DOHH2 (cell line): ENCODE data around the gene MAML2.

Experiments used
- H3F3A ChIP-seq: fragments of 200-600 bp; sonication (generic), shearing (Covaris generic); 2 replicates; pipeline ENCODE4 v1.6.0; 2016; ENCODE audit warnings: antibody characterized with exemption, mild to moderate bottlenecking; ENCODE audit not compliant: control insufficient read depth, insufficient read depth
- H3K27ac ChIP-seq: fragments of 200-600 bp; sonication (generic); 2 replicates; pipeline ENCODE4 v1.5.1; 2014; ENCODE audit warnings: low read depth, mild to moderate bottlenecking, low read length, moderate library complexity
- H3K27me3 ChIP-seq: fragments of 200-600 bp; sonication (generic); 2 replicates; pipeline ENCODE4 v1.6.1; 2014; ENCODE audit warnings: mild to moderate bottlenecking, low read length, mixed read lengths; ENCODE audit not compliant: control insufficient read depth
- H3K36me3 ChIP-seq: fragments of 200-600 bp; sonication (generic); 2 replicates; pipeline ENCODE4 v1.6.1; 2014; ENCODE audit warnings: mild to moderate bottlenecking, low read length, moderate library complexity, mixed read lengths; ENCODE audit not compliant: control insufficient read depth
- H3K4me1 ChIP-seq: fragments of 200-600 bp; sonication (generic); 2 replicates; pipeline ENCODE4 v1.6.1; 2014; ENCODE audit warnings: mild to moderate bottlenecking, low read length, mixed read lengths; ENCODE audit not compliant: control insufficient read depth
- H3K4me2 ChIP-seq: fragments of 200-600 bp; sonication (generic); 2 replicates; pipeline ENCODE4 v1.6.0; 2014; ENCODE audit warnings: mild to moderate bottlenecking, low read length, moderate library complexity
- H3K4me3 ChIP-seq: fragments of 200-600 bp; sonication (generic); 2 replicates; pipeline ENCODE4 v1.5.1; 2014; ENCODE audit warnings: mild to moderate bottlenecking, low read length, mixed read lengths
- H3K79me2 ChIP-seq: fragments of 200-600 bp; sonication (generic); 2 replicates; pipeline ENCODE4 v1.6.1; 2014; ENCODE audit warnings: mild to moderate bottlenecking, low read length, mixed read lengths; ENCODE audit not compliant: control insufficient read depth
- H3K9me2 ChIP-seq: fragments of 200-600 bp; sonication (generic); replicated peaks from 2 replicates; pipeline ENCODE4 v1.6.1; 2014; ENCODE audit warnings: mild to moderate bottlenecking, low read length, mixed read lengths; ENCODE audit not compliant: control insufficient read depth
- H3K9me3 ChIP-seq: fragments of 200-600 bp; sonication (generic); 2 replicates; pipeline ENCODE4 v1.6.1; 2014; ENCODE audit warnings: antibody characterized with exemption, low read length, mixed read lengths; ENCODE audit not compliant: control insufficient read depth, insufficient read depth
- H4K20me1 ChIP-seq: fragments of 200-600 bp; sonication (generic); 2 replicates; pipeline ENCODE4 v1.6.0; 2014; ENCODE audit warnings: low read depth, mild to moderate bottlenecking, antibody characterized with exemption, low read length, moderate library complexity; ENCODE audit not compliant: control insufficient read depth, insufficient read depth
- CTCF ChIP-seq: fragments of 200-600 bp; sonication (generic); IDR thresholded peaks from one replicate; pipeline ENCODE4 v1.5.1; 2014; ENCODE audit warnings: antibody characterized with exemption, mild to moderate bottlenecking, low read depth, low read length; ENCODE audit not compliant: poor library complexity, severe bottlenecking
- EZH2phosphoT487 ChIP-seq: fragments of 200-600 bp; sonication (generic); IDR thresholded peaks from 2 replicates; pipeline ENCODE4 v1.6.1; 2017; ENCODE audit warnings: borderline replicate concordance, mild to moderate bottlenecking, antibody characterized with exemption, low read length, moderate library complexity, mixed read lengths

Gene MAML2

GRCh38 chr11:96213500-96213899 is 129.5 kb downstream of the MAML2 start:
- Histone ChIP-seq H3K79me2 (no peaks in the 10 kb centered on the region), H3K9me3 (no peaks in the 10 kb centered on the region), H3K27ac (no peak overlapping the region), H3K4me1 (peaks cover 54% of the 10 kb centered on the region), H3K27me3 (no peaks in the 10 kb centered on the region), H3K9me2 (no peaks in the 10 kb centered on the region), H3F3A (peaks cover 20% of the 10 kb centered on the region), H3K4me3 (no peak overlapping the region), H3K36me3 (peaks cover 4% of the 10 kb centered on the region; the same call in 1 of the 2 replicates), H4K20me1 (no peaks in the 10 kb centered on the region), H3K4me2 (no peak overlapping the region)
- no peak for TF ChIP-seq EZH2phosphoT487
- TF ChIP-seq CTCF: no peak

DNA sequence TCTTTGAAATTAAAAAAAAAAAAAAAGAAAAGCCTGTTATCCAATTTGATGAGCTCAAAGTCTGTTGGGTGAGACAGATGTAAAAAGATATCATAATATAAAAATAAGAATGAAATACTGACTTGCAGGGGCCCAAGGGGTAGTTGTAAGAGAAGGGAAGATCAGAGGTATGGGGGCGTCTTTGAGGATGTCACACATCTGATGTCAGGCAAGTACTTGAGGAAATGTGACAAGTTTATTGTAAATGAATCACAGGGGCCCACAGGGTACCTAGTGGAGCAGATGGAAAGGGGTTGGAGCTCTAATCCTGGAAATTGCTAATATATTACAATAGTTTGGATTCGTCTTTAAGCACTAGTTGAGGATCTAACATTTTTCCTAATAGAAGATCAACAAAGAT is 131.6 kb downstream of the MAML2 start:
- peaks cover 17% of the 10 kb centered on the region for H3F3A ChIP-seq
- no peaks in the 10 kb centered on the region for H3K9me2 ChIP-seq
- H3K36me3 ChIP-seq: peaks cover 4% of the 10 kb centered on the region; the same call in 1 of the 2 replicates
- no peaks in the 10 kb centered on the region for H3K79me2 ChIP-seq
- H3K9me3 ChIP-seq: no peaks in the 10 kb centered on the region
- no peak overlapping the region for H3K4me2 ChIP-seq
- H3K27ac ChIP-seq: no peak overlapping the region
- no peaks in the 10 kb centered on the region for H3K27me3 ChIP-seq
- no peaks in the 10 kb centered on the region for H4K20me1 ChIP-seq
- TF ChIP-seq EZH2phosphoT487 (no peak), CTCF (no peak)
- no peak overlapping the region for H3K4me3 ChIP-seq
- peaks cover 63% of the 10 kb centered on the region for H3K4me1 ChIP-seq

DNA sequence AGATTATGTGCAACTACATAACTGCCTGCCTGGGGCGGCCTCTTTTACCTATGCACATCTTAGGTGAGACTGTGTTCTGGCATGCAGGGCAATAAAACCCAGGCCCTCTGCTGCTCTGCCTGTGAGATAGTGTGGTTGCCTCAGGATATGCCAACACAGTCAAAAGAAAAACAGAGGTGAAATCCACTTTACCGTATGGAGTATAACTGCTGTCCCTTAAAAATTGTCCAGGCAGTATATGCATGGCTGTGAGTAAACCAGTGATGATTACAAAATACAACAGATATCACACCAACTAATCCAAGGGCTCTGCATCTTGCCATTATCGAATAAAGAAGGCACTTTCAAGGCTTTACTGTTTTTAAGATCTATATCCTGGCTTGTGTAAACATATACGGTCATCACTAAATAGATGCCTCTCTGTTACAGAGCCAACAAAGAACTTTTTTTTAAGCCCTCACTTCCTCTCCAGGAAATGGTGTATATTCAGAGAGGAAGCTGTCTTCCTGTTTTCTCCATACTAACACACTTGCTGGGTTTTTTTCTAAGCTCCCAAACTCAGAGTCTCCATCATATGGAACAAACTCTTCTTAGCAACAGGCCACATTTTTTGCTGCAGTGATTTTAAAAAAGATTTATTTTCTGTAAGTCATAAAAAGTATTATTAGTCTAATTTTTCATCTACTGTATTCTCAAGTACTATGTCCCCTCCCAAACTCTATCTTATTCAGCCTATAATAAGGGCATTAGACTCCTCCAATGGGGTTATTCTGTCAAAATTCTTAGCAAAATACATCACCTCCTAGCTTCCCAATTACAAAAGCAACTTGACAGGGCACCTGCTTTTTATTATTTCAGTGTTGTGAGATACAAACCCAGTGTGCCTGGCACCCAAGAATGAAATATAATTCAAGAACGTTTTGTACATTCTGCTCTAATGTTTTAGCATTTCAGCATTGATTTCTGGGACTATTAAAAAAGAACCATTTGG is 135.2 kb downstream of the MAML2 start:
- Histone ChIP-seq H3K27me3 (no peaks in the 10 kb centered on the region), H3K36me3 (no peaks in the 10 kb centered on the region), H3K4me2 (peak overlapping the region; percentile 73), H3K27ac (peak overlapping the region; percentile 31; the same call in 1 of the 2 replicates), H3F3A (no peaks in the 10 kb centered on the region), H3K4me3 (peak overlapping the region; percentile 57), H3K9me2 (no peaks in the 10 kb centered on the region), H3K9me3 (no peaks in the 10 kb centered on the region), H3K79me2 (no peaks in the 10 kb centered on the region), H4K20me1 (no peaks in the 10 kb centered on the region), H3K4me1 (peaks cover 65% of the 10 kb centered on the region)
- no peak for TF ChIP-seq CTCF
- no peak for TF ChIP-seq EZH2phosphoT487
